ENCODE data around the gene NRXN3. TPM values are rescaled to one million over a fixed set of nuclear protein-coding genes. Genes with fewer than 3 reads are reported as not detected.

NRXN3 gene
- total and polyA plus RNA-seq, 2 donors (not counting 1 experiment from before 2014, with no cell fraction given) = 0.83 to 34.6 TPM

DNA sequence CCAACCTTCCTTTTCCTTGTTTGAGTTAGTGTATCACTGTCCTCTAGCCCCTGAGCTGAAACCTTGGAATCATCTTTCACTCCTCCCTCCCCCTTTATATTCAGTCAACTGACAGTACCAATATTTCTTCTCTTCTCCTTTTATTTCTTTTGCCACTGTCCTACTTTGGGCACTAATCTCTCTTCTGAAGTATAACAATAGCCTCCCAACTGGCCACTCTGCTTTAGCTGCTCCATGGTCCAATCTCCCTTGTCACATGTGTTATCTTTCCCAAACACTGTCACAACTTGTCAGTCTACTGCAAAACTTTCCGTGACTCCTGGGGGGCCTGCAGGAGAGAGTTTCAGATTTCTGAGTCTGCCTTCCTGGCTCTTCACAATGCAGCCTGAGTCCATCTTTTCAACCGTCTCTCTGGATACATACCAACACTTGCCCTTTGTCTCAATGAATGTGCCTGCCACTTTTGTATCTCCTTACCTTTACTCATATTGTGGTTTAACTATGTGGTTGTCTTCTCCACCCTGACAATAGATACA, 1570.0 kb downstream of the NRXN3 start:
- H2AFZ ChIP-seq (ENCODE audit: low read length) = no peak overlapping the region
- H3K4me3 ChIP-seq (replicated peaks in 1 of 4; ENCODE audit: control extremely low read depth in 1 of 4, insufficient read depth in 1 of 4, low read depth in 3 of 4, low read length in 4 of 4) = no peak overlapping the region
- no peaks in the 10 kb centered on the region for H3K36me3 ChIP-seq (ENCODE audit: control insufficient read depth, insufficient read depth, low read length)
- no peak for DNase-seq (ENCODE audit: low read depth in 2 of 2)
- no peaks in the 10 kb centered on the region for H3K9me3 ChIP-seq (ENCODE audit: control insufficient read depth, insufficient read depth, low read depth, low read length)
- TF ChIP-seq, protein P1, sequence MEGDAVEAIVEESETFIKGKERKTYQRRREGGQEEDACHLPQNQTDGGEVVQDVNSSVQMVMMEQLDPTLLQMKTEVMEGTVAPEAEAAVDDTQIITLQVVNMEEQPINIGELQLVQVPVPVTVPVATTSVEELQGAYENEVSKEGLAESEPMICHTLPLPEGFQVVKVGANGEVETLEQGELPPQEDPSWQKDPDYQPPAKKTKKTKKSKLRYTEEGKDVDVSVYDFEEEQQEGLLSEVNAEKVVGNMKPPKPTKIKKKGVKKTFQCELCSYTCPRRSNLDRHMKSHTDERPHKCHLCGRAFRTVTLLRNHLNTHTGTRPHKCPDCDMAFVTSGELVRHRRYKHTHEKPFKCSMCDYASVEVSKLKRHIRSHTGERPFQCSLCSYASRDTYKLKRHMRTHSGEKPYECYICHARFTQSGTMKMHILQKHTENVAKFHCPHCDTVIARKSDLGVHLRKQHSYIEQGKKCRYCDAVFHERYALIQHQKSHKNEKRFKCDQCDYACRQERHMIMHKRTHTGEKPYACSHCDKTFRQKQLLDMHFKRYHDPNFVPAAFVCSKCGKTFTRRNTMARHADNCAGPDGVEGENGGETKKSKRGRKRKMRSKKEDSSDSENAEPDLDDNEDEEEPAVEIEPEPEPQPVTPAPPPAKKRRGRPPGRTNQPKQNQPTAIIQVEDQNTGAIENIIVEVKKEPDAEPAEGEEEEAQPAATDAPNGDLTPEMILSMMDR (conservative IDR thresholded peaks at IDR 0.05 in 1 of 2, IDR thresholded peaks at IDR 0.05 in 1 of 2; ENCODE audit: low read depth in 1 of 2, low read length in 2 of 2) = no peak
- TF ChIP-seq EZH2 (IDR thresholded peaks at IDR 0.05; ENCODE audit: low read length, missing control alignments) = no peak
- no peaks in the 10 kb centered on the region for H3K4me1 ChIP-seq (ENCODE audit: control insufficient read depth, extremely low read depth, insufficient read depth, low read length)
- no peak overlapping the region for H3K9ac ChIP-seq (ENCODE audit: insufficient read depth, low read length)
- no peaks in the 10 kb centered on the region for H4K20me1 ChIP-seq (ENCODE audit: control insufficient read depth, extremely low read depth, insufficient read depth, low read length)
- no peaks in the 10 kb centered on the region for H3K79me2 ChIP-seq (ENCODE audit: control insufficient read depth, insufficient read depth, low read length)
- H3K27ac ChIP-seq (ENCODE audit: insufficient read depth, low read length) = no peak overlapping the region
- no peaks in the 10 kb centered on the region for H3K27me3 ChIP-seq (ENCODE audit: control insufficient read depth, insufficient read depth, low read length)
- H3K4me2 ChIP-seq (ENCODE audit: extremely low read depth, insufficient read depth, low read length) = no peak overlapping the region

DNA sequence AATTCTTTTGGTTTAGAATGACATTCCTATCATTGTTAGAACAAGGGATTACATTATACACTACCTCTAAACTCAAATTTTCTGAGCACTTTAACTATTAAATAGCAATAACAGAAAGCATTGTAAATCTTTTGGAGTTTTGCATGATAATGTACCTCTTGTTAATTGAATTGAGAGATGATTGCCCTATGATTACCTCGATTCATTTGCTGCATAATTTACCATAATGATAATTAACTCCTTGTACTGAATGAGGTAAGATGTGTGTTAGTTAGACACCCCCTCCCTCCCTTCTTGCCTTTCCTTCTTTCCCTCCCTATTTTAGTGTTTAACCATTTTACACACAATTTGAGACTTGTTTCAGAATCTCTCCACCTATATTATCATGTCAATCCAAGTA, 1572.0 kb downstream of the NRXN3 start:
- Histone ChIP-seq H4K20me1 (ENCODE audit: control insufficient read depth, extremely low read depth, insufficient read depth, low read length) (no peaks in the 10 kb centered on the region), H3K9me3 (ENCODE audit: control insufficient read depth, insufficient read depth, low read depth, low read length) (no peaks in the 10 kb centered on the region), H3K36me3 (ENCODE audit: control insufficient read depth, insufficient read depth, low read length) (no peaks in the 10 kb centered on the region), H2AFZ (ENCODE audit: low read length) (no peak overlapping the region), H3K79me2 (ENCODE audit: control insufficient read depth, insufficient read depth, low read length) (no peaks in the 10 kb centered on the region), H3K27me3 (ENCODE audit: control insufficient read depth, insufficient read depth, low read length) (no peaks in the 10 kb centered on the region), H3K4me2 (ENCODE audit: extremely low read depth, insufficient read depth, low read length) (no peak overlapping the region), H3K4me1 (ENCODE audit: control insufficient read depth, extremely low read depth, insufficient read depth, low read length) (no peaks in the 10 kb centered on the region), H3K4me3 (replicated peaks in 1 of 4; ENCODE audit: control extremely low read depth in 1 of 4, insufficient read depth in 1 of 4, low read depth in 3 of 4, low read length in 4 of 4) (no peak overlapping the region), H3K9ac (ENCODE audit: insufficient read depth, low read length) (no peak overlapping the region), H3K27ac (ENCODE audit: insufficient read depth, low read length) (no peak overlapping the region)
- DNase-seq (ENCODE audit: low read depth in 2 of 2) = no peak
- TF ChIP-seq EZH2 (IDR thresholded peaks at IDR 0.05; ENCODE audit: low read length, missing control alignments) = no peak
- TF ChIP-seq, protein P1 (conservative IDR thresholded peaks at IDR 0.05 in 1 of 2, IDR thresholded peaks at IDR 0.05 in 1 of 2; ENCODE audit: low read depth in 1 of 2, low read length in 2 of 2) = no peak

DNA sequence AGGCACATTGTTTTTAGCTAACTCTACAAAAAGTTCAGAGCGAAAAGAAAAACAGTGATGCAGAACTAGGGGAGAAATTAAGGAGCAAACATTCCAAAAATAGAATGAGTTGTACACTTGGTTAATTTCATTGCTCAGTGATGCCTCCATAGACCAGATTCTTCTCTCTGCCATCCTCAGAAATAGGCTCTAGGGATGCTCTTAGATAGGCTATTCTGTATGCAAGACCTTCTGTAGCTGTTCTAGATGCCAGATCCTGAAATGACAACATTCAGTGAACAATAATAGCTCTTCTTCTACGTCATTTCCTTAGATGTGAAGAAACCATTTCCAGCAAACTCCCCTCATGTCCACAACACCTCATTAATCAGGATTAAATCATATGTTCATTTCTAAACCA, 1574.9 kb downstream of the NRXN3 start:
- H3K4me2 ChIP-seq (ENCODE audit: extremely low read depth, insufficient read depth, low read length) = no peak overlapping the region

More for the DNA sequence above, 1574.9 kb downstream of the NRXN3 start:
- no peaks in the 10 kb centered on the region for H3K9me3 ChIP-seq (ENCODE audit: control insufficient read depth, insufficient read depth, low read depth, low read length)
- no peaks in the 10 kb centered on the region for H3K4me1 ChIP-seq (ENCODE audit: control insufficient read depth, extremely low read depth, insufficient read depth, low read length)
- no peak overlapping the region for H2AFZ ChIP-seq (ENCODE audit: low read length)
- H3K9ac ChIP-seq (ENCODE audit: insufficient read depth, low read length) = no peak overlapping the region
- no peak overlapping the region for H3K27ac ChIP-seq (ENCODE audit: insufficient read depth, low read length)
- H3K27me3 ChIP-seq (ENCODE audit: control insufficient read depth, insufficient read depth, low read length) = no peaks in the 10 kb centered on the region
- no peaks in the 10 kb centered on the region for H4K20me1 ChIP-seq (ENCODE audit: control insufficient read depth, extremely low read depth, insufficient read depth, low read length)
- DNase-seq (ENCODE audit: low read depth in 2 of 2) = peak in 1 of 2 donors; percentile 25
- H3K4me3 ChIP-seq (replicated peaks in 1 of 4; ENCODE audit: control extremely low read depth in 1 of 4, insufficient read depth in 1 of 4, low read depth in 3 of 4, low read length in 4 of 4) = no peak overlapping the region
- TF ChIP-seq, protein P1 (conservative IDR thresholded peaks at IDR 0.05 in 1 of 2, IDR thresholded peaks at IDR 0.05 in 1 of 2; ENCODE audit: low read depth in 1 of 2, low read length in 2 of 2) = no peak
- no peak for TF ChIP-seq EZH2 (IDR thresholded peaks at IDR 0.05; ENCODE audit: low read length, missing control alignments)
- H3K79me2 ChIP-seq (ENCODE audit: control insufficient read depth, insufficient read depth, low read length) = no peaks in the 10 kb centered on the region
- no peaks in the 10 kb centered on the region for H3K36me3 ChIP-seq (ENCODE audit: control insufficient read depth, insufficient read depth, low read length)

Measured in fibroblast of lung (primary cell).